Renal cortex interstitium (tissue), 11 donors: Measurements from ENCODE around the gene CHIT1. TPM values are rescaled to one million over a fixed set of nuclear protein-coding genes. Genes with fewer than 3 reads are reported as not detected.

Source experiments
- DNase-seq, 11 donors: peaks; one replicate each; pipeline ENCODE4 v3.0.0-alpha.2; 2013; ENCODE audit warnings: low read depth in 9 of 11, low spot score in 4 of 11; ENCODE audit errors: extremely low read depth in 1 of 11
- polyA plus RNA-seq, 3 donors: library from polyadenylated mRNA; unstranded; fragments of 120-200 nt; gene quantifications; one replicate each; pipeline ENCODE4 v1.2.1, GENCODE V29; 2013; ENCODE audit not compliant: insufficient read length in 3 of 3

Gene CHIT1
- polyA plus RNA-seq, 3 donors, result 0.24 to 0.45 (median 0.41) TPM

DNA sequence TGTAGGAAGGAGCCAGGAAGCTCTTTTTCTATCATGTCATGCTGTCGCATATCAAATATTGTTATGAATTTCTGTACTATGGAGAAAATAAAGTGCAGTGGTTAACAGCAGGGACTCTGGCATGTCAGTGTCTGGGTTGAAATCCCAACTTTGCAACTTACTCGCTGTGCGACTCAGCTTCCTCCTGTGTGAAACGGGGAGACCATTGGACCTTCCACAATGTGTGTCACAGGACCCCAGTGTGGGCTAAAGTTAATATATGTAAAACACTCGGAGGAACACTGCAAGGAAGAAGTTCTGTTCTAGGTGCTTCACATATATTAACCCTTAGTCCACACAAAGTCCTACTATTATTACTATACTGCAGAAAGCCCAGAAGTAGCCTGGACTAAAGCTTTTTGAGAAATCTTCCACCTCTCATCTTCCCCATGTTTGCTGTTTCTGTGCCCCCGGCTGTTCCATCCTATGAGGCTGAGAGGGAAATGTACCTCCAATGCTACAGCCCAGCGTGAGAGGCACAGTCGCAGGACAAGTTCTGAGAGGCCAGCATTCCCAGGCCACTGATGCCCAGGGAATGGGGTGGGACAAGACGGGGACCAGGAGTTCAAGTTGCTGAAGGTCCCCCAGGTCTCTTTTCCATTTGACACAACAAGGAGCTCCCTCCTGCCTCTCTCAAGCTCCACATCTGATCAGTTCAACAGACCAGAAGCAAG lies 1.9 kb downstream of the CHIT1 start:
- no peak for DNase-seq

DNA sequence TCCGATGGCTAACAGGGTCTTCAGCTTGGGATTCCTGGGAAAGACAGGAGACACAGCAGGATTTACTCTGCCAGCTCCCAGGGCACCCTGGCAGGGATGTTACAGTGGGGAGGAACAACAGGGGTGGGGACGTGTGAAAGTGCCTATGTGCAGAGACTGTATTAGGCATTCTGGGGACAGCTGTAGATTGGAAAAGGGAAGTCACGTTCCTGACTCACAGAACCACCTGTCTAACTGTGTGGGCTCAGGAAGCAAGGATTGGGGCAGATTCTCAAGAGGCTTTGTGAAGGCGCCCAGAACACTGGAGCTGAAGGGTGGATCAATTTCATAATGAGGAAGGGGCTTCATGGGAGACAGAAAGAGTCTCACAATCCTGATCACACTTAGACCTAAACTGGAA lies 4.4 kb downstream of the CHIT1 start:
- no peak for DNase-seq

DNA sequence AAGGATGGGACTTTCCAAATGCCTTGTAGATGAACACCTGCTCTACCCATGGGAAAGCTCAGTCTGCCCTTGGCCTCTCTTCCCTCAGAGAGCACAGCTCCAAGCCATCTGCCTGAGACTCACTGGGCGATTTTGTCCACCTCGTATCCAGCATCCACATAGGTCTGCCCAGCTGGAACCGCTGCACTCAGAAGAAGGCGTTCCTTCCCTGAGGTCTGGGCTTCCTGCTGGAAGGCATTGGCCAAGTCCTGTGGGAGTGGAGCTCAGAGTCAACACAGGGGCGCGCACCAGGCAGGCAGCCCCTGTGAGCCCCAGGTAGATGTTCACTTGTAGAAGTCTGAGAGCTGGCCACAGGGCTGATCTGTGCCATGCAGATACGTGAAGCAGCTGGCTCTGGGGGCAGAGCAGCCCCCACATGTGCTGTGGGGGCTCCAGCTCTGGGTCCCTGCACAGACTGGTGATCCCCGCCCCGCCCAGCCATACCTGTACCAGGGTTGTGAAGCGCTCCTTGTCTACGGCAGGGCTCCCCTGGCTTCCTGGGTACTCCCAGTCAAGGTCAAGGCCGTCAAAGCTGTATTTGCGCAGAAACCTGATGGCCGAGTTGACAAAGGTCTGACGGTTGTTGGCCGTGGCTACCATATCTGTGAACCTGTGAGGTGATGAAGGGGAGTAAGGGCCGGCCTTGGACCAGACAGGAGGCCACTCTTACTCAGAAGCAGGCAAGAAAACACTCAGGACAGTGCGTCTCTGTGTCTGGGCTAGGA lies 6.3 kb downstream of the CHIT1 start:
- DNase-seq, result no peak

DNA sequence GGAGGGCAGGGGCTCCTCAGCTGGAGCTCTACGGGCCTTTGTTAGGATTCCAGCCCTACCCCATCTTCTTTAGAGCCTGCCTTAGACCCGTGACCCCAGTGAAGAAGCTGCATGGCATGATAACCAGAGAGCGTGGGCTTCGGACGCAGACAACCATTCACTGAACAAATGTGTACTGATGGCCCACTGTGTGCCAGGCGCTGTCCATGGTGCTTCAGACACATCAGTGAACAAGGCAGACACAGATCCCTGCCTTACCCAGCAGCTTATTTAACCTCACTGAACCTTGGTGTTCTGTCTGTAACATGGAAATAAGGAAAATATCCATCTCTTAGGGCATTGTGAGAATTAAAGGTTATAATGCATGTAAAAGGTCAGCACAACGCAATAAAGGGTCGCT lies 9.5 kb downstream of the CHIT1 start:
- DNase-seq, result no peak

GRCh38 chr1:203219171-203219570 lies 10.3 kb downstream of the CHIT1 start:
- no peak for DNase-seq

- DNase-seq, result no peak
Observed at GRCh38 chr1:203217668-203218067, 11.8 kb downstream of the CHIT1 start.

DNA sequence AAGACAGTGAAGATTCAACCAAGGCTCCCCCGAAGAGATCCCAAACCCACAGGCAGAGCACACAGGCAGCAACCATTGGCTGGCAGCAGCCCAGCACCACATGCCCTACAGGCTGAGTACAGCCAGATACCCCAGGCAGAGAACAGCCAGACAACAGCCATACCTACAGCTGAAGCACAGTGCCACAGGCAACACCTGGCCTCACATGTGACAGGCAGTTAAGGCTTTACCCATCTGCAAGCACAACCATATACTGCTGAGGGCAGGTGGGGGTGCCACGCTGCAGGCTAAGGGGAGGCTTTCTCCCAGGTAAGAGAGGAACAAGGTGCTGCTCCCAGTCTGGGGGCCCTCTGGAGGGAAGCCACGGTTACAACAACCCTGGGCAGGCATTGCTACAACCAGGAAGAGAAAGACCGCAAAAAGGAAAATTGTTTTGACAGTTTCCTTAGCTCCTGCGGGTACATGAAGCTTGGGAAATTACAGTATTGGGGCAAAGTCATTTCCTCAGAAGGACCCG lies 12.3 kb downstream of the CHIT1 start:
- DNase-seq, result no peak

- peak; percentile 56 to 83 (median 71) for DNase-seq
Observed at GRCh38 chr1:203216274-203217138, 13.0 kb downstream of the CHIT1 start.

GRCh38 chr1:203215573-203215972 lies 13.9 kb downstream of the CHIT1 start:
- no peak for DNase-seq

GRCh38 chr1:203214871-203215270 lies 14.6 kb downstream of the CHIT1 start:
- DNase-seq, result no peak

- no peak for DNase-seq
Observed at GRCh38 chr1:203213126-203213525, 16.3 kb downstream of the CHIT1 start.

DNA sequence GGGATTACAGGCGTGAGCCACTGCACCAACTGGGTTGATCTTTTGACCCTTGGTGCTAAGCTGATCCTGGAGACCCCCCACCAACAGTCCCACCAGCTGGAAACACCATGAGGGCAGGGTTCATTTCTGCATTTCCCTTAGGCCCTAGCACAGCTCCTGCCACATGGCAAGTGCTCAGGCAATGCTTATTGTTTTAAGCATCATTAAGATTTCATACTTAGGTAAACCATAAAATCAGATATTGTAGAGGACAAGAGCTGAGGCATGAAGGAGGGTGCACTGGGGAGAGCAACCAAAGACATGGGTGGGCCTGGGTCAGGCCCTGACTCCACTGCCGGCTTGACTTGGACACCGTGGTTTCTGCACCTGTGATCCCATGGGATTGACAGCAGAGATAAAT lies 17.7 kb downstream of the CHIT1 start:
- no peak for DNase-seq

GRCh38 chr1:203210988-203211387 lies 18.5 kb downstream of the CHIT1 start:
- DNase-seq, result no peak

- DNase-seq, result no peak
Observed at GRCh38 chr1:203210350-203210749, 19.1 kb downstream of the CHIT1 start.

- no peak for DNase-seq
Observed at GRCh38 chr1:203208181-203208580, 21.3 kb downstream of the CHIT1 start.

GRCh38 chr1:203207751-203208150 lies 21.7 kb downstream of the CHIT1 start:
- DNase-seq, result no peak

DNA sequence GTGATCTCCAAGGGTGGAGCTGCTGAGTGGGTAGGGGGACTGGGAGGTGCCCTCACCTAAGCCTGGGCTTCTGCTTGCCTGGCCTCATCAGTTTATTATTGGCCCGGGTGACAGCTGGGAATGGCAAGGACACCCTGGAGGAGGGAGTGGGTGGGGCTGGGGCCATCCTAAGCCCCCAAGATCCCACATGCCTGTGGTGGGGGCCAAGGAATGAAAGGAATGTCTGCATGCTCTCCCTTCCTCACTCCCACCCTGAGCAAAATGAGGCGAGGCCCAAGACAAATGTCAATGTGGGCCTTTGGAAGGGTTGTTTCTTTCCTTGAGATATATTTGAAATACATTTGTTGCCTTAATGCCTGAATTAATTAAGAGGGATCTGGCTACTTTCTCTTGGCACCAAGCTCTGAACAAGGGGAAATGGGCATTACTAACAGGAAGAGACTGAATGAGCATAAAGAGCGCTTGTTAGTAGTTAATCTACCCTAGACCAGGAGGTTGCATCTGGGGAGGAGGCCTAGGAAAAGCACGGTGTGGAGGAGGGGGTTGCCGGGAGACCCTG lies 23.3 kb downstream of the CHIT1 start:
- no peak for DNase-seq

- no peak for DNase-seq
Observed at GRCh38 chr1:203204756-203205155, 24.7 kb downstream of the CHIT1 start.
